Calu3 (cell line): Measurements from ENCODE around the gene IFI27L1. TPM values are rescaled to one million over a fixed set of nuclear protein-coding genes. Genes with fewer than 3 reads are reported as not detected.

ENCODE experiments used
- BruUV-seq: library from RNA; stranded (reverse); fragments of 400-500 nt; replicated peaks from 2 replicates; lab custom pipeline; 2021; lab: Mats Ljungman, UMichigan
- CTCF ChIA-PET: fragments of 300-600 bp; sonication (Branson Sonifier 250); formaldehyde crosslinking; loops from one replicate; lab custom pipeline; 2022; ENCODE audit warnings: antibody characterized with exemption; lab: Charles Lee
- DNase-seq: peaks from one replicate; pipeline ENCODE4 v3.0.0; 2022
- H3K27ac Mint-ChIP-seq: one replicate; pipeline ENCODE4 v1.8.0; 2022; ENCODE audit warnings: mixed read lengths; ENCODE audit not compliant: unreplicated experiment
- H3K27me3 Mint-ChIP-seq: one replicate; pipeline ENCODE4 v1.8.0; 2022; ENCODE audit warnings: mixed read lengths; ENCODE audit not compliant: unreplicated experiment
- H3K36me3 Mint-ChIP-seq: one replicate; pipeline ENCODE4 v1.8.0; 2022; ENCODE audit warnings: mild to moderate bottlenecking, moderate library complexity, mixed read lengths; ENCODE audit not compliant: insufficient read depth, unreplicated experiment
- H3K4me1 Mint-ChIP-seq: one replicate; pipeline ENCODE4 v1.8.0; 2022; ENCODE audit warnings: mild to moderate bottlenecking, low read depth, mixed read lengths; ENCODE audit not compliant: unreplicated experiment
- H3K4me3 Mint-ChIP-seq: one replicate; pipeline ENCODE4 v1.8.0; 2022; ENCODE audit warnings: mild to moderate bottlenecking, low read depth, moderate library complexity, mixed read lengths; ENCODE audit not compliant: unreplicated experiment
- H3K9me3 Mint-ChIP-seq: one replicate; pipeline ENCODE4 v1.8.0; 2022; ENCODE audit warnings: low read depth, mixed read lengths; ENCODE audit not compliant: unreplicated experiment
- intact Hi-C: fragments of 100-400 bp; cut with micrococcal nuclease; formaldehyde crosslinking; loops from one replicate; pipeline ENCODE4 v1.10.0; 2022; ENCODE audit not compliant: unreplicated experiment
- total RNA-seq: library from RNA; stranded (reverse); gene quantifications from 2 replicates; pipeline ENCODE4 v1.2.3, GENCODE V29; 2022
- TF ChIP-seq, protein P1 (sequence below): fragments of 200-600 bp; IDR thresholded peaks from one replicate; pipeline ENCODE4 v1.8.0; 2022; ENCODE audit warnings: antibody characterized with exemption; ENCODE audit not compliant: unreplicated experiment

Gene IFI27L1
- total RNA-seq, 1 experiment from 2014 or later, result 17.7 TPM

DNA sequence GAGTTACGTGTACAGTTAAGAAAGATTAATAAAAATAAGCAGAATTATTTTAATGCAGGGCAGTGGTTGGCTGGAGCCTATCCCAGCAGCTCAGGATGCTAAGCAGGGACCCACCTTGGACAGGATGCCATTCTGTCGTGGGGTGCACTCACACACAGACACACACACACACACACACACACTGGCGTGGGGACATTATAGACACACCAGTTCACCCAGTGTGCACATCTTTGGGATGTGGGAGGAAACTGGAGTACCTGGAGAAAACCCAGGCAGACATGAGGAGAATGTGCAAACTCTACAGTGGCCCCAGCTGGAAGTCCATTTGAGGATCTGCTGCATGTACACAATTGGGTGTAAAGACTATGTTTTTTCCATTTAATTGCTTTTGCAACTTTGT, 61.1 kb downstream of the IFI27L1 start:
- CTCF ChIA-PET, result no interaction called here
- no peak for DNase-seq
- no peak overlapping the region for H3K27ac Mint-ChIP-seq
- H3K36me3 Mint-ChIP-seq, result no peaks in the 10 kb centered on the region
- H3K4me1 Mint-ChIP-seq, result peaks cover 8% of the 10 kb centered on the region
- peaks cover 14% of the 10 kb centered on the region for H3K27me3 Mint-ChIP-seq
- TF ChIP-seq, protein P1, sequence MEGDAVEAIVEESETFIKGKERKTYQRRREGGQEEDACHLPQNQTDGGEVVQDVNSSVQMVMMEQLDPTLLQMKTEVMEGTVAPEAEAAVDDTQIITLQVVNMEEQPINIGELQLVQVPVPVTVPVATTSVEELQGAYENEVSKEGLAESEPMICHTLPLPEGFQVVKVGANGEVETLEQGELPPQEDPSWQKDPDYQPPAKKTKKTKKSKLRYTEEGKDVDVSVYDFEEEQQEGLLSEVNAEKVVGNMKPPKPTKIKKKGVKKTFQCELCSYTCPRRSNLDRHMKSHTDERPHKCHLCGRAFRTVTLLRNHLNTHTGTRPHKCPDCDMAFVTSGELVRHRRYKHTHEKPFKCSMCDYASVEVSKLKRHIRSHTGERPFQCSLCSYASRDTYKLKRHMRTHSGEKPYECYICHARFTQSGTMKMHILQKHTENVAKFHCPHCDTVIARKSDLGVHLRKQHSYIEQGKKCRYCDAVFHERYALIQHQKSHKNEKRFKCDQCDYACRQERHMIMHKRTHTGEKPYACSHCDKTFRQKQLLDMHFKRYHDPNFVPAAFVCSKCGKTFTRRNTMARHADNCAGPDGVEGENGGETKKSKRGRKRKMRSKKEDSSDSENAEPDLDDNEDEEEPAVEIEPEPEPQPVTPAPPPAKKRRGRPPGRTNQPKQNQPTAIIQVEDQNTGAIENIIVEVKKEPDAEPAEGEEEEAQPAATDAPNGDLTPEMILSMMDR, result no peak
- intact Hi-C loops, result no loop called here
- BruUV-seq, result no TSS peak
- H3K4me3 Mint-ChIP-seq, result no peak overlapping the region
- H3K9me3 Mint-ChIP-seq, result no peaks in the 10 kb centered on the region

DNA sequence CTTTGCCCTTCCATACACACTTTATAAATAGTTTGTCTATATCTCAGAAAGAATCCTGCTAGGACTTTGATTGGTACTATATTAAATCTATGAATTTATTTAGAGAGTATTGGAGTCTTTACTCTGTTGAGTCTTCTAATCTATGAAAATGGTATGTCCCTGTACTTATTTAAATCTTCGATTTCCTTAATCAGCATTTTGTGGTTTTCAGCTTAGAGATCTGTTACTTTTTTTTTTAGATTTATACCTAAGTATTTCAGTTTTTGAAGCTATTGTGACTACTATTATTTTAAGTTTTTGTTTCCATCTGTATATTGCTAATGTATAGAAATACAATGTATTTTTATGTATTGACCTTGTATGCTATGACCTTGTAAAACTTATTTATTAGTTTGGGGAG, 61.7 kb downstream of the IFI27L1 start:
- Mint-ChIP-seq H3K27me3 (peaks cover 16% of the 10 kb centered on the region), H3K27ac (no peak overlapping the region), H3K4me3 (no peak overlapping the region), H3K4me1 (peaks cover 8% of the 10 kb centered on the region), H3K9me3 (no peaks in the 10 kb centered on the region), H3K36me3 (no peaks in the 10 kb centered on the region)
- DNase-seq, result no peak
- TF ChIP-seq, protein P1, result no peak
- CTCF ChIA-PET, result no interaction called here
- no TSS peak for BruUV-seq
- intact Hi-C loops, result no loop called here

DNA sequence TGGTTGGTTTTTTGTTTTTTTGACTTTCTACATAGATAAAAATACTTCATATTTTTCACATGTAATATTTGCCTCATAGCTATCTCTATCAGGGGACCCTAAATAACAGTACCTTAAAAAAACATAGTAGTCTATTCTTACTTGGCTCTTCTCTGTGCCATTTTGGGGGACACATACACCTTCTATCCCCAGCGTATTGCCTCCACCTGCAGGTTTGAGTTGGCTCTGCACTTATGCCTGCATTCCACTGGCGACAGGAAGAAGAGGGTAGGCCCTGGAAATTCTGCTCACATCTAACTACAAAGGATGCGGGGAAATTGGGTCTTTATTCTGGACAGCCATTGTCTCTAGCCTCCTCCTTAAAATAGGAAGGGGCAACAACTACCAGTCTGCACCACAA, 62.1 kb downstream of the IFI27L1 start:
- peak; percentile 31 for DNase-seq
- H3K27me3 Mint-ChIP-seq, result peaks cover 19% of the 10 kb centered on the region

DNA sequence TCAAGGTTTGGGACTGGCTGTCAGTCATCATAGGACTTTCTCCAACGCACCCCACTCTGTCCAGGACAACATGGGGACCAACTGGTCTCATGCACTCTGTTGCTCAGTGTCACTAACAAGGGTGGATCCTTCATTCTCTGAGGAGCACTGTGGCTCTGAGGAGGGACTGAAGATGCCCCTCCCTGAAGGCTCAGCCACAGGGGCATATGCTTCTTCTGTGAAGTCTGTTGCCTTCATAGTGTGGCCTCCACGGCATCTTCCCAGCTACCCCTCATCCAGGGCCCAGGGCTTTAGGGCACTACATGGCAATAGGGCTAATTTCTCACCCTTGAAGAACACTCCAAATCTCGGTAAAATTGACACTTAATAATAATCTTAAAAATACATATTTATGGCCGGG, 62.6 kb downstream of the IFI27L1 start:
- BruUV-seq, result no TSS peak
- Mint-ChIP-seq H3K9me3 (no peaks in the 10 kb centered on the region), H3K36me3 (no peaks in the 10 kb centered on the region)

More for the DNA sequence above, 62.1 kb downstream of the IFI27L1 start:
- no peak overlapping the region for H3K27ac Mint-ChIP-seq
- H3K36me3 Mint-ChIP-seq, result no peaks in the 10 kb centered on the region
- CTCF ChIA-PET, result no interaction called here
- no peak overlapping the region for H3K4me3 Mint-ChIP-seq
- intact Hi-C loops, result no loop called here
- peaks cover 8% of the 10 kb centered on the region for H3K4me1 Mint-ChIP-seq
- TF ChIP-seq, protein P1, result no peak
- no TSS peak for BruUV-seq
- H3K9me3 Mint-ChIP-seq, result no peaks in the 10 kb centered on the region

More for the DNA sequence above, 62.6 kb downstream of the IFI27L1 start:
- intact Hi-C loops, result no loop called here
- Mint-ChIP-seq H3K27me3 (peaks cover 19% of the 10 kb centered on the region), H3K27ac (no peak overlapping the region), H3K4me3 (no peak overlapping the region), H3K4me1 (peaks cover 8% of the 10 kb centered on the region)
- CTCF ChIA-PET, result no interaction called here
- TF ChIP-seq, protein P1, result no peak
- no peak for DNase-seq
